ENCODE data around the gene GABRG3.

The GABRG3 gene

GRCh38 chr15:27532358-27532757 is 561.4 kb downstream of the GABRG3 start:
- DNase-seq, result no peak

- no peak for DNase-seq
Observed at GRCh38 chr15:27535445-27536129, 564.6 kb downstream of the GABRG3 start.

GRCh38 chr15:27538325-27538724 is 567.3 kb downstream of the GABRG3 start:
- DNase-seq, result no peak

GRCh38 chr15:27541581-27541980 is 570.6 kb downstream of the GABRG3 start:
- no peak for DNase-seq

GRCh38 chr15:27545494-27546255 is 574.7 kb downstream of the GABRG3 start:
- DNase-seq, result no peak

GRCh38 chr15:27549746-27550145 is 578.8 kb downstream of the GABRG3 start:
- no peak for DNase-seq

GRCh38 chr15:27550635-27551034 is 579.7 kb downstream of the GABRG3 start:
- no peak for DNase-seq

- DNase-seq, result no peak
Observed at GRCh38 chr15:27561816-27562215, 590.8 kb downstream of the GABRG3 start.

- no peak for DNase-seq
Observed at GRCh38 chr15:27563765-27564370, 592.9 kb downstream of the GABRG3 start.

GRCh38 chr15:27564656-27565055 is 593.7 kb downstream of the GABRG3 start:
- DNase-seq, result no peak

GRCh38 chr15:27570746-27571145 is 599.8 kb downstream of the GABRG3 start:
- DNase-seq, result no peak

GRCh38 chr15:27573805-27574485 is 603.0 kb downstream of the GABRG3 start:
- DNase-seq, result no peak

GRCh38 chr15:27574541-27575054 is 603.6 kb downstream of the GABRG3 start:
- no peak for DNase-seq

- no peak for DNase-seq
Observed at GRCh38 chr15:27575521-27575920, 604.5 kb downstream of the GABRG3 start.

GRCh38 chr15:27576576-27576975 is 605.6 kb downstream of the GABRG3 start:
- DNase-seq, result no peak

- DNase-seq, result no peak
Observed at GRCh38 chr15:27579738-27580137, 608.8 kb downstream of the GABRG3 start.

- no peak for DNase-seq
Observed at GRCh38 chr15:27582726-27583410, 611.9 kb downstream of the GABRG3 start.

- no peak for DNase-seq
Observed at GRCh38 chr15:27583651-27584050, 612.7 kb downstream of the GABRG3 start.

- no peak for DNase-seq
Observed at GRCh38 chr15:27585041-27585640, 614.2 kb downstream of the GABRG3 start.

GRCh38 chr15:27587810-27588209 is 616.8 kb downstream of the GABRG3 start:
- no peak for DNase-seq

GRCh38 chr15:27589260-27589659 is 618.3 kb downstream of the GABRG3 start:
- DNase-seq, result no peak

- DNase-seq, result no peak
Observed at GRCh38 chr15:27589782-27590181, 618.8 kb downstream of the GABRG3 start.
